HL-60/S4 (cell line): ENCODE data around the gene ITPKB.
"Not testable (repeated sequence)": the region's sequence is repeated elsewhere in the genome, so short reads cannot be mapped to it uniquely, and the experiment has no call there.

Experiments
- in situ Hi-C: fragments of 300-500 bp; cut with MboI; formaldehyde crosslinking; loops from 2 replicates; pipeline ENCODE4 v1.14.3; 2022; ENCODE audit warnings: low sequenced_read_pairs

The ITPKB gene

GRCh38 chr1:226628612-226629155 is 110.4 kb downstream of the ITPKB start:
- in situ Hi-C loops: no loop called here

- in situ Hi-C loops: no loop called here
These were observed 111.0 kb downstream of the ITPKB start for GRCh38 chr1:226627924-226628611.

- in situ Hi-C loops: no loop called here
These were observed 111.9 kb downstream of the ITPKB start for GRCh38 chr1:226627050-226627755.

- in situ Hi-C loops: no loop called here
These were observed 112.5 kb downstream of the ITPKB start for GRCh38 chr1:226626577-226626956.

- in situ Hi-C loops: no loop called here
These were observed 113.1 kb downstream of the ITPKB start for GRCh38 chr1:226625832-226626576.

- in situ Hi-C loops: no loop called here
These were observed 113.8 kb downstream of the ITPKB start for GRCh38 chr1:226625326-226625725.

- in situ Hi-C loops: no loop called here
These were observed 114.6 kb downstream of the ITPKB start for GRCh38 chr1:226624526-226624925.

- in situ Hi-C loops: no loop called here
These were observed 117.1 kb downstream of the ITPKB start for GRCh38 chr1:226622012-226622411.

- in situ Hi-C loops: no loop called here
These were observed 120.1 kb downstream of the ITPKB start for GRCh38 chr1:226619031-226619430.

GRCh38 chr1:226618380-226618779 is 120.7 kb downstream of the ITPKB start:
- in situ Hi-C loops: no loop called here

- in situ Hi-C loops: not testable (repeated sequence)
These were observed 121.4 kb downstream of the ITPKB start for GRCh38 chr1:226617719-226618118.

GRCh38 chr1:226617109-226617508 is 122.0 kb downstream of the ITPKB start:
- in situ Hi-C loops: no loop called here

GRCh38 chr1:226616636-226617035 is 122.4 kb downstream of the ITPKB start:
- in situ Hi-C loops: no loop called here

GRCh38 chr1:226615876-226616275 is 123.2 kb downstream of the ITPKB start:
- in situ Hi-C loops: no loop called here

- in situ Hi-C loops: not testable (repeated sequence)
These were observed 127.1 kb downstream of the ITPKB start for GRCh38 chr1:226611980-226612379.

GRCh38 chr1:226611301-226611700 is 127.8 kb downstream of the ITPKB start:
- in situ Hi-C loops: no loop called here

- in situ Hi-C loops: no loop called here
These were observed 128.4 kb downstream of the ITPKB start for GRCh38 chr1:226610671-226611070.

GRCh38 chr1:226609836-226610455 is 129.1 kb downstream of the ITPKB start:
- in situ Hi-C loops: no loop called here

GRCh38 chr1:226608699-226609505 is 130.2 kb downstream of the ITPKB start:
- in situ Hi-C loops: no loop called here

- in situ Hi-C loops: no loop called here
These were observed 131.3 kb downstream of the ITPKB start for GRCh38 chr1:226607821-226608220.
